H1 (cell line): Measurements from ENCODE around the gene EPHA3. TPM values are rescaled to one million over a fixed set of nuclear protein-coding genes. Genes with fewer than 3 reads are reported as not detected.

Source experiments
- JUN ChIP-seq: IDR thresholded peaks from 2 replicates; pipeline ENCODE4 v1.6.1; 2011; ENCODE audit warnings: low read depth, mild to moderate bottlenecking, improper control_type of control experiment, low read length
- KDM1A ChIP-seq: fragments of 200-600, 300-600 bp; sonication (generic); IDR thresholded peaks from 2 replicates; pipeline ENCODE4 v1.7.1; 2016; ENCODE audit warnings: mild to moderate bottlenecking, low read length, borderline replicate concordance
- PHF8 ChIP-seq: fragments of 200-600 bp; sonication (generic); conservative IDR thresholded peaks from 2 replicates; pipeline ENCODE4 v1.7.1; 2012; ENCODE audit warnings: low read depth, mild to moderate bottlenecking, inconsistent platforms, low read length, moderate library complexity
- POU5F1 ChIP-seq: IDR thresholded peaks from 2 replicates; pipeline ENCODE4 v1.6.1; 2011; ENCODE audit warnings: low read depth, mild to moderate bottlenecking, low read length, moderate library complexity
- SAP30 ChIP-seq: fragments of 300-600 bp; sonication (generic); IDR thresholded peaks from 2 replicates; pipeline ENCODE4 v1.7.1; 2012; ENCODE audit warnings: low read length, moderate library complexity, mild to moderate bottlenecking, inconsistent platforms; ENCODE audit not compliant: insufficient read depth, insufficient replicate concordance
- SIN3A ChIP-seq, 2 experiments: IDR thresholded peaks in 1 of 2; conservative IDR thresholded peaks in 1 of 2; 2 replicates each; pipeline ENCODE4 v1.6.1; 2011 to 2012; ENCODE audit warnings: low read length in 2 of 2, improper control_type of control experiment in 1 of 2, low read depth in 1 of 2, mild to moderate bottlenecking in 1 of 2
- SIRT6 ChIP-seq: IDR thresholded peaks from one replicate; pipeline ENCODE4 v1.7.1; 2012; ENCODE audit warnings: low read length, inconsistent platforms
- SP2 ChIP-seq: IDR thresholded peaks from 2 replicates; pipeline ENCODE4 v1.6.1; 2012; ENCODE audit warnings: mild to moderate bottlenecking, low read length, inconsistent platforms
- SUZ12 ChIP-seq: fragments of 200-600 bp; sonication (generic); IDR thresholded peaks from 2 replicates; pipeline ENCODE4 v1.6.1; 2012; ENCODE audit warnings: mild to moderate bottlenecking, inconsistent platforms, low read length, moderate library complexity, mixed read lengths
- YY1 ChIP-seq: IDR thresholded peaks from 2 replicates; pipeline ENCODE4 v1.6.1; 2011; ENCODE audit warnings: low read depth, mild to moderate bottlenecking, low read length
- ZNF274 ChIP-seq: IDR thresholded peaks from 2 replicates; pipeline ENCODE4 v1.7.0; 2012; ENCODE audit warnings: low read length, borderline replicate concordance; ENCODE audit errors: extremely low read depth
- polyA plus RNA-seq, 7 experiments: library from polyadenylated mRNA; depleted of rRNA in 3 of 7; stranded (reverse) in 5 of 7; unstranded in 2 of 7; fragments of >200 nt in 5 of 7; fragments of 200-250 nt in 2 of 7; gene quantifications; 1 replicate in 5 of 7; 2 replicates in 1 of 7; 4 replicates in 1 of 7; pipeline versions ENCODE4 v1.2.1 to v1.2.3, GENCODE V29; 2011 to 2013; ENCODE audit warnings: missing spikeins in 2 of 7, mixed read lengths in 2 of 7
- total RNA-seq: library from RNA; stranded (reverse); fragmentation: NEBNext Ultra II Directional; extraction: Animal tissue kit (Norgen Biotek cat#: 25700); gene quantifications from 2 replicates; pipeline ENCODE4 v1.2.1, GENCODE V29; 2021

Gene EPHA3
- total and polyA plus RNA-seq, 2 of the 8 experiments (the other 6 are each of a cell fraction or from before 2014, with no cell fraction given) = 0.09 to 0.22 TPM

- TF ChIP-seq KDM1A (no peak), SUZ12 (no peak), POU5F1 (no peak), PHF8 (no peak), SIN3A (conservative IDR thresholded peaks at IDR 0.05 in 1 of 2, IDR thresholded peaks at IDR 0.05 in 1 of 2; ENCODE audit: low read depth in 1 of 2, low read length in 2 of 2) (no peak), SAP30 (no peak), SP2 (no peak), JUN (no peak), YY1 (no peak), ZNF274 (no peak), SIRT6 (no peak)
Measured at GRCh38 chr3:89184151-89184995, 77.0 kb downstream of the EPHA3 start (continued).
